Measurements from ENCODE around the gene GIGYF2. TPM values are rescaled to one million over a fixed set of nuclear protein-coding genes. Genes with fewer than 3 reads are reported as not detected.

Gene GIGYF2
- total RNA-seq, 2 donors from 2014 or later, result 62.5 to 72.3 TPM

- H3K27me3 Mint-ChIP-seq (ENCODE audit: insufficient read depth), result no peaks in the 10 kb centered on the region
- H3K36me3 Mint-ChIP-seq (ENCODE audit: low read depth), result peaks cover 48% of the 10 kb centered on the region
- H3K4me3 Mint-ChIP-seq, result no peak overlapping the region
- no peaks in the 10 kb centered on the region for H3K4me1 ChIP-seq (ENCODE audit: control insufficient read depth, insufficient read depth, low read length)
- no peaks in the 10 kb centered on the region for H3K27me3 ChIP-seq (ENCODE audit: control insufficient read depth, insufficient read depth, low read length, poor library complexity, severe bottlenecking)
- peaks cover 3% of the 10 kb centered on the region for H3K9me3 Mint-ChIP-seq
- DNase-seq, result no peak
- peaks cover 62% of the 10 kb centered on the region for H3K36me3 ChIP-seq (ENCODE audit: control insufficient read depth, insufficient read depth, low read length)
- H3K4me1 Mint-ChIP-seq, result peaks cover 5% of the 10 kb centered on the region
- 88 to 96% methylated on average over 1 to 2 of the region's 2 CpGs for WGBS, 2 experiments (ENCODE audit: insufficient coverage in 1 of 2, insufficient read length in 1 of 2)
- TF ChIP-seq, protein P1, sequence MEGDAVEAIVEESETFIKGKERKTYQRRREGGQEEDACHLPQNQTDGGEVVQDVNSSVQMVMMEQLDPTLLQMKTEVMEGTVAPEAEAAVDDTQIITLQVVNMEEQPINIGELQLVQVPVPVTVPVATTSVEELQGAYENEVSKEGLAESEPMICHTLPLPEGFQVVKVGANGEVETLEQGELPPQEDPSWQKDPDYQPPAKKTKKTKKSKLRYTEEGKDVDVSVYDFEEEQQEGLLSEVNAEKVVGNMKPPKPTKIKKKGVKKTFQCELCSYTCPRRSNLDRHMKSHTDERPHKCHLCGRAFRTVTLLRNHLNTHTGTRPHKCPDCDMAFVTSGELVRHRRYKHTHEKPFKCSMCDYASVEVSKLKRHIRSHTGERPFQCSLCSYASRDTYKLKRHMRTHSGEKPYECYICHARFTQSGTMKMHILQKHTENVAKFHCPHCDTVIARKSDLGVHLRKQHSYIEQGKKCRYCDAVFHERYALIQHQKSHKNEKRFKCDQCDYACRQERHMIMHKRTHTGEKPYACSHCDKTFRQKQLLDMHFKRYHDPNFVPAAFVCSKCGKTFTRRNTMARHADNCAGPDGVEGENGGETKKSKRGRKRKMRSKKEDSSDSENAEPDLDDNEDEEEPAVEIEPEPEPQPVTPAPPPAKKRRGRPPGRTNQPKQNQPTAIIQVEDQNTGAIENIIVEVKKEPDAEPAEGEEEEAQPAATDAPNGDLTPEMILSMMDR (conservative IDR thresholded peaks at IDR 0.05), result no peak
- no peak overlapping the region for H3K27ac Mint-ChIP-seq
- no peak overlapping the region for H3K27ac ChIP-seq (ENCODE audit: low read depth, low read length)
- H3K9me3 ChIP-seq (ENCODE audit: control insufficient read depth, low read length), result peaks cover 4% of the 10 kb centered on the region
- no peak overlapping the region for H3K4me3 ChIP-seq (ENCODE audit: low read length)
- H3K9ac ChIP-seq (ENCODE audit: extremely low read depth, low read length, poor library complexity, severe bottlenecking), result no peak overlapping the region
Measured at GRCh38 chr2:232721261-232721660, 24.1 kb downstream of the GIGYF2 start.

GRCh38 chr2:232721882-232722281, 24.8 kb downstream of the GIGYF2 start:
- no peak overlapping the region for H3K27ac Mint-ChIP-seq
- 93 to 100% methylated on average over 1 to 2 of the region's 2 CpGs for WGBS, 2 experiments (ENCODE audit: insufficient coverage in 1 of 2, insufficient read length in 1 of 2)
- Histone ChIP-seq H3K9ac (ENCODE audit: extremely low read depth, low read length, poor library complexity, severe bottlenecking) (no peak overlapping the region), H3K9me3 (ENCODE audit: control insufficient read depth, low read length) (peaks cover 4% of the 10 kb centered on the region), H3K27me3 (ENCODE audit: control insufficient read depth, insufficient read depth, low read length, poor library complexity, severe bottlenecking) (no peaks in the 10 kb centered on the region), H3K27ac (ENCODE audit: low read depth, low read length) (no peak overlapping the region), H3K4me3 (ENCODE audit: low read length) (no peak overlapping the region), H3K36me3 (ENCODE audit: control insufficient read depth, insufficient read depth, low read length) (peaks cover 56% of the 10 kb centered on the region), H3K4me1 (ENCODE audit: control insufficient read depth, insufficient read depth, low read length) (no peaks in the 10 kb centered on the region)
- peaks cover 3% of the 10 kb centered on the region for H3K9me3 Mint-ChIP-seq
- DNase-seq, result no peak
- TF ChIP-seq, protein P1 (conservative IDR thresholded peaks at IDR 0.05), result no peak
- peaks cover 44% of the 10 kb centered on the region for H3K36me3 Mint-ChIP-seq (ENCODE audit: low read depth)
- H3K27me3 Mint-ChIP-seq (ENCODE audit: insufficient read depth), result no peaks in the 10 kb centered on the region
- H3K4me1 Mint-ChIP-seq, result peaks cover 5% of the 10 kb centered on the region
- no peak overlapping the region for H3K4me3 Mint-ChIP-seq

- Histone ChIP-seq H3K4me3 (ENCODE audit: low read length) (no peak overlapping the region), H3K36me3 (ENCODE audit: control insufficient read depth, insufficient read depth, low read length) (peaks cover 55% of the 10 kb centered on the region), H3K27ac (ENCODE audit: low read depth, low read length) (no peak overlapping the region), H3K9me3 (ENCODE audit: control insufficient read depth, low read length) (peaks cover 4% of the 10 kb centered on the region), H3K27me3 (ENCODE audit: control insufficient read depth, insufficient read depth, low read length, poor library complexity, severe bottlenecking) (no peaks in the 10 kb centered on the region), H3K9ac (ENCODE audit: extremely low read depth, low read length, poor library complexity, severe bottlenecking) (no peak overlapping the region), H3K4me1 (ENCODE audit: control insufficient read depth, insufficient read depth, low read length) (no peaks in the 10 kb centered on the region)
- no peak for DNase-seq
- H3K27me3 Mint-ChIP-seq (ENCODE audit: insufficient read depth), result no peaks in the 10 kb centered on the region
- H3K4me1 Mint-ChIP-seq, result peaks cover 5% of the 10 kb centered on the region
- no peak overlapping the region for H3K4me3 Mint-ChIP-seq
- H3K27ac Mint-ChIP-seq, result no peak overlapping the region
- H3K9me3 Mint-ChIP-seq, result peaks cover 3% of the 10 kb centered on the region
- H3K36me3 Mint-ChIP-seq (ENCODE audit: low read depth), result peaks cover 40% of the 10 kb centered on the region
- 94% methylated on average over 1 of the region's 1 CpG; no CpG with 5 or more reads in 1 of the 2 experiments for WGBS, 2 experiments (ENCODE audit: insufficient coverage in 1 of 2, insufficient read length in 1 of 2)
- TF ChIP-seq, protein P1 (conservative IDR thresholded peaks at IDR 0.05), result no peak
Measured at GRCh38 chr2:232723027-232723426, 25.9 kb downstream of the GIGYF2 start.
